Trophoblast cell (in vitro differentiated cells and primary cell): ENCODE results near the gene CFD.

ENCODE experiments used
- DNase-seq, 2 donors: peaks; one replicate each; pipeline ENCODE4 v3.0.0-alpha.2; 2016
- H2AFZ ChIP-seq: 2 replicates; pipeline ENCODE4 v1.6.1; 2013; ENCODE audit warnings: low read length, moderate library complexity, mild to moderate bottlenecking; ENCODE audit not compliant: insufficient read depth, poor library complexity
- H2AK5ac ChIP-seq: 2 replicates; pipeline ENCODE4 v1.6.1; 2013; ENCODE audit warnings: mild to moderate bottlenecking, low read length
- H2BK120ac ChIP-seq: 2 replicates; pipeline ENCODE4 v1.6.1; 2013; ENCODE audit warnings: low read length, mild to moderate bottlenecking, moderate library complexity; ENCODE audit not compliant: insufficient read depth, poor library complexity
- H2BK12ac ChIP-seq: 2 replicates; pipeline ENCODE4 v1.6.1; 2013; ENCODE audit warnings: mild to moderate bottlenecking, low read length, moderate library complexity
- H2BK5ac ChIP-seq: 2 replicates; pipeline ENCODE4 v1.6.1; 2013; ENCODE audit warnings: low read length, low read depth, moderate library complexity, mild to moderate bottlenecking; ENCODE audit not compliant: poor library complexity
- H3K14ac ChIP-seq: 2 replicates; pipeline ENCODE4 v1.6.1; 2013; ENCODE audit warnings: mild to moderate bottlenecking, low read length
- H3K18ac ChIP-seq: 2 replicates; pipeline ENCODE4 v1.6.1; 2013; ENCODE audit warnings: mild to moderate bottlenecking, low read length
- H3K23ac ChIP-seq: 2 replicates; pipeline ENCODE4 v1.6.1; 2013; ENCODE audit warnings: low read length
- H3K27ac ChIP-seq: 2 replicates; pipeline ENCODE4 v1.5.1; 2013; ENCODE audit warnings: low read depth, mild to moderate bottlenecking, inconsistent platforms, low read length, moderate library complexity
- H3K27me3 ChIP-seq: 2 replicates; pipeline ENCODE4 v1.6.1; 2013; ENCODE audit warnings: inconsistent platforms, mild to moderate bottlenecking, low read length, moderate library complexity; ENCODE audit not compliant: insufficient read depth
- H3K36me3 ChIP-seq, 2 experiments: 1 replicate in 1 of 2; 2 replicates in 1 of 2; pipeline ENCODE4 v1.6.1; 2013; ENCODE audit warnings: low read length in 2 of 2, mild to moderate bottlenecking in 2 of 2, moderate library complexity in 1 of 2; ENCODE audit not compliant: insufficient read depth in 2 of 2, control insufficient read depth in 1 of 2
- H3K4ac ChIP-seq: 2 replicates; pipeline ENCODE4 v1.6.1; 2013; ENCODE audit warnings: low read depth, mild to moderate bottlenecking, low read length, moderate library complexity
- H3K4me1 ChIP-seq, 2 experiments: 1 replicate in 1 of 2; 2 replicates in 1 of 2; pipeline ENCODE4 v1.6.1; 2013; ENCODE audit warnings: low read length in 2 of 2, mild to moderate bottlenecking in 2 of 2, moderate library complexity in 1 of 2; ENCODE audit not compliant: insufficient read depth in 2 of 2, control insufficient read depth in 1 of 2
- H3K4me2 ChIP-seq: 2 replicates; pipeline ENCODE4 v1.6.1; 2013; ENCODE audit warnings: inconsistent platforms, mild to moderate bottlenecking, low read length, moderate library complexity
- H3K4me3 ChIP-seq: 2 replicates; pipeline ENCODE4 v1.5.1; 2013; ENCODE audit warnings: mild to moderate bottlenecking, low read depth, low read length, inconsistent platforms
- H3K79me1 ChIP-seq: one replicate; pipeline ENCODE4 v1.6.1; 2013; ENCODE audit warnings: low read length
- H3K79me2 ChIP-seq: 2 replicates; pipeline ENCODE4 v1.6.1; 2013; ENCODE audit warnings: low read length, mild to moderate bottlenecking; ENCODE audit not compliant: control insufficient read depth, insufficient read depth, poor library complexity
- H3K9ac ChIP-seq: 2 replicates; pipeline ENCODE4 v1.6.1; 2013; ENCODE audit warnings: mild to moderate bottlenecking, low read length
- H3K9me3 ChIP-seq: 2 replicates; pipeline ENCODE4 v1.6.1; 2013; ENCODE audit warnings: low read depth, mild to moderate bottlenecking, control low read depth, inconsistent platforms, low read length; ENCODE audit not compliant: insufficient read depth
- H4K12ac ChIP-seq: 2 replicates; pipeline ENCODE4 v1.6.1; 2013; ENCODE audit warnings: low read depth, mild to moderate bottlenecking, low read length, moderate library complexity
- H4K8ac ChIP-seq: 2 replicates; pipeline ENCODE4 v1.6.1; 2013; ENCODE audit warnings: low read depth, mild to moderate bottlenecking, low read length, moderate library complexity
- H4K91ac ChIP-seq: one replicate; pipeline ENCODE4 v1.6.1; 2013; ENCODE audit warnings: low read depth, mild to moderate bottlenecking, low read length, moderate library complexity
- WGBS: extraction: QIAGEN DNeasy Blood & Tissue Kit; methylation state at CpG from one replicate; pipeline ENCODE4 v1.1.7; 2013; ENCODE audit warnings: missing lambda C conversion rate; ENCODE audit not compliant: insufficient read length, insufficient coverage; ENCODE audit errors: extremely low coverage; 5-methylcytosine and 5-hydroxymethylcytosine counted together

CFD gene

DNA sequence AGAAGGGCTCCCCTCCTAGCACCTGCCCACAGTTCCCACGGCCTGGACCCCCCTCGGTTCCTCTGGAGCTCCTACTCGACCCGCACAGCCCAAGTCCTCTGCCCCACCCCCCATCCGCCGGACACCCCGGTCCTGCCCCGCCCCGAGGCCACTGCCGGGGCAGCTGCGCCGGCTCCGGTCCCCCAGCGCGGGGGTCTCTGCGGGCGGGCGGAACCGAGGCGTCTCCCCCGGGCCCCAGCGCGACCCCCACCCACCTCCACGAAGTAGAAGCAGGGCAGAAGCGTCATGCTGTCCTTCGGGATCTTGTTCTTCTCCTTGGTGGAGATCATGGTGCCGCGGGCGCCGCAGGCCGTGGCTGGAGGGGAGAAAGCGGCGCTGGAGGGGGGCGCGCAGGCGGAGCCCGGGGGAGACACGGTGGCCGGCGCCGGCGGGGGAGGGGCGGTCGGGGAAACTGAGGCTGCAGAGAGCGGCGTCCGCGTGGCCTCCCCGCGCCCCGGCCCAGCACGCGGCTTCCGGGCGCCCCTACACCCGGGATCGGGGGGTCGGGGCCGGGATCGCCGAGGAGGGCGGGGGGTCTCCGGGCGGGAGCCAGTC, 38.1 kb upstream of the CFD start:
- no peak overlapping the region for H2BK5ac ChIP-seq
- H3K4me1 ChIP-seq, result peaks cover 6% of the 10 kb centered on the region in 2 experiments
- no peak overlapping the region for H3K27ac ChIP-seq
- H3K9ac ChIP-seq, result no peak overlapping the region
- peak overlapping the region; percentile 77 for H3K4me2 ChIP-seq
- DNase-seq, result no peak
- H3K4ac ChIP-seq, result no peak overlapping the region
- no peak overlapping the region for H2BK120ac ChIP-seq
- no CpG with 5 or more reads among the region's 64 CpGs for WGBS
- H4K8ac ChIP-seq, result peak overlapping the region; percentile 76
- peak overlapping the region; percentile 70 for H3K4me3 ChIP-seq
- peaks cover 0 to 3% of the 10 kb centered on the region in 2 experiments for H3K36me3 ChIP-seq
- H3K23ac ChIP-seq, result no peak overlapping the region
- H2BK12ac ChIP-seq, result no peak overlapping the region
- peak overlapping the region; percentile 53 for H4K91ac ChIP-seq
- no peak overlapping the region for H2AK5ac ChIP-seq
- H3K18ac ChIP-seq, result peak overlapping the region; percentile 84
- H3K14ac ChIP-seq, result peak overlapping the region; percentile 48
- H4K12ac ChIP-seq, result peak overlapping the region; percentile 35
- no peaks in the 10 kb centered on the region for H3K27me3 ChIP-seq
- H3K79me2 ChIP-seq, result no peaks in the 10 kb centered on the region
- H2AFZ ChIP-seq, result peak overlapping the region; percentile 23
- peaks cover 7% of the 10 kb centered on the region for H3K79me1 ChIP-seq
- H3K9me3 ChIP-seq, result no peaks in the 10 kb centered on the region

DNA sequence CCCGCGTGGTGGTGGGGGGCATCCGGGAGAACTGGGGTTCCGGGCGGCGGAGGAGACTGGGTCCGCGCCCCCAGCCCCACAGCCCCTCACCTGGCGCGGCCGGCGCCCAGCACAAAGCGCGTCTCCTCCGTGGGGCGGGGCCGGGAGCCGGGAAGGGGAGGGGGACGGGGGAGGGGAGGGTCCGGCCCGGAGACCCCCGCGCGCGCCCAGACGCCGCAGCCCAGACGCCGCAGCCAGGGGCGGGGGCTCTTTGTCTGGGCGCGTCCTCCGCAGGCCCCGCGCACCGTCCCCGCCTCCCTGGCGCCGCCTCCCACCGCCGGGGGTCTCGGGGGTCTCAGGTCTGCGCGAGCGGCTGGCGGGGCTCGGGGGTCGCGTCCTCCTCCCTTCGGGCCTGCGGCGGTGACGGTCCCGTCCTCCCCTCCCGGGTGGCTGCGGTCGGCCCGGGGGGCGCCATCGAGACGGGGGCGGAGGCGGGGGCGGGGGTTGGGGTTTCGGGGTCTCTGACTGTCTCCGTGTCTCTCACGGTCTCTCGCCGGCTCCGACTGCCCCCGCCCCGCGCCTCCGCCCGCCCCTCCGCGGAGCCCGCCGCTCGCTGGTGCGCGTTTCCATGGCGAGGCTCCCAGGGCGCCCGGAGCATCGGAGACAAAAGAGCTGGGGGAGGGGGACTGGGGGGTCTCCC, 37.5 kb upstream of the CFD start, which contains the start of gene PLPPR3:
PLPPR3 (minus strand) TSS at position 131 of the 679 bp plus-strand sequence. CDS start 396 bp downstream, outside the sequence.
- peak within 1 kb of the TSS; percentile 85 for H3K14ac ChIP-seq
- peaks cover 6% of the 10 kb centered on the region in 2 experiments for H3K4me1 ChIP-seq
- peak within 1 kb of the TSS; percentile 55 for H4K12ac ChIP-seq
- no peak within 1 kb of the TSS for H2BK120ac ChIP-seq
- H3K4me2 ChIP-seq, result peak within 1 kb of the TSS; percentile 77
- peak within 1 kb of the TSS; percentile 79 for H2AFZ ChIP-seq
- DNase-seq, result no peak
- peak within 1 kb of the TSS; percentile 96 for H3K18ac ChIP-seq
- H3K9me3 ChIP-seq, result no peaks in the 10 kb centered on the region
- H3K79me2 ChIP-seq, result no peaks in the 10 kb centered on the region
- H3K36me3 ChIP-seq, result no peaks in the 10 kb centered on the region
- H2BK5ac ChIP-seq, result peak within 1 kb of the TSS; percentile 74
- no CpG with 5 or more reads among the region's 86 CpGs for WGBS
- H3K27me3 ChIP-seq, result no peaks in the 10 kb centered on the region
- no peak within 1 kb of the TSS for H2BK12ac ChIP-seq
- no peak within 1 kb of the TSS for H2AK5ac ChIP-seq
- H3K27ac ChIP-seq, result no peak within 1 kb of the TSS
- H3K9ac ChIP-seq, result no peak within 1 kb of the TSS
- H4K8ac ChIP-seq, result peak within 1 kb of the TSS; percentile 91
- peak within 1 kb of the TSS; percentile 70 for H3K4me3 ChIP-seq
- H3K23ac ChIP-seq, result no peak within 1 kb of the TSS
- H4K91ac ChIP-seq, result peak within 1 kb of the TSS; percentile 84
- peaks cover 7% of the 10 kb centered on the region for H3K79me1 ChIP-seq
- H3K4ac ChIP-seq, result peak within 1 kb of the TSS; percentile 37

DNA sequence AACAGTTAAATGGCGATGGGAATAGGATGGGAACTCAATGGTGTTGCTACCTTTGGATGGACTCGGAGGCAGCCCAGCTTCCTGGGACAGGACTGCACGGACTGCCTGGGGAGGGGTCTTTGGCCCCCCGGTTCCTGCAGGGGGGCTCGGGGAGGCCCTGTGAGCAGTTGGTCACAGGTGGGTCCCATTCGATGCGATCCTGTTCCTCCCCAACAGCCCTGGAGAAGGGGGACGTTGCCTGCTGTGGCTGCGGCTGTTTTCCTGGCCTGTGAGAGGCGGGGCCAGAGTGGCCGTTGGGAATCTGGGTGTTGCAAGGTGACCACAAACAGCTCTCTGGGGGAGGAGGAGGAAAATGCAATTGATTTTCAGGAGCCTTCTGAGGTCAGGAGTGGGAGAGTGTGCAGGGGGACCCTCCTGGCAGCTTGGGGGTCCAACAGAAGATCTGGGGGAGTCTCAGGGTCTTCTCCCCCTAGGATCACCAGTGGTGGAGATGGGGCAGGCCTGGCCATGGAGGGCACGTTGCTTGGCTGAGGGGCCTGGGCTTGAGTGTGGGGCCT, 35.8 kb upstream of the CFD start:
- H3K4ac ChIP-seq, result no peak overlapping the region
- H3K9me3 ChIP-seq, result peaks cover 3% of the 10 kb centered on the region
- no CpG with 5 or more reads among the region's 12 CpGs for WGBS
- no peak overlapping the region for H4K91ac ChIP-seq
- H2AFZ ChIP-seq, result no peak overlapping the region
- H3K4me3 ChIP-seq, result no peak overlapping the region
- no peak overlapping the region for H3K9ac ChIP-seq
- H2BK120ac ChIP-seq, result no peak overlapping the region
- H3K27me3 ChIP-seq, result no peaks in the 10 kb centered on the region
- H3K18ac ChIP-seq, result no peak overlapping the region
- H2BK5ac ChIP-seq, result no peak overlapping the region
- H3K4me2 ChIP-seq, result no peak overlapping the region
- H4K8ac ChIP-seq, result no peak overlapping the region
- no peak overlapping the region for H3K14ac ChIP-seq
- peaks cover 6% of the 10 kb centered on the region in 2 experiments for H3K4me1 ChIP-seq
- H2AK5ac ChIP-seq, result no peak overlapping the region
- no peak overlapping the region for H3K23ac ChIP-seq
- H3K36me3 ChIP-seq, result no peaks in the 10 kb centered on the region
- H3K79me2 ChIP-seq, result no peaks in the 10 kb centered on the region
- H3K27ac ChIP-seq, result no peak overlapping the region
- no peak for DNase-seq
- H2BK12ac ChIP-seq, result no peak overlapping the region
- H4K12ac ChIP-seq, result no peak overlapping the region
- peaks cover 7% of the 10 kb centered on the region for H3K79me1 ChIP-seq

GRCh38 chr19:824885-825284, 34.6 kb upstream of the CFD start:
- Histone ChIP-seq H3K23ac (no peak overlapping the region), H3K79me1 (peaks cover 7% of the 10 kb centered on the region), H2BK12ac (no peak overlapping the region), H3K4me2 (no peak overlapping the region), H3K79me2 (no peaks in the 10 kb centered on the region), H3K4ac (no peak overlapping the region), H3K4me1 (peaks cover 6% of the 10 kb centered on the region in 2 experiments), H3K9me3 (peaks cover 3% of the 10 kb centered on the region), H3K4me3 (no peak overlapping the region), H3K36me3 (no peaks in the 10 kb centered on the region), H3K18ac (no peak overlapping the region), H4K91ac (no peak overlapping the region), H4K12ac (no peak overlapping the region), H3K14ac (no peak overlapping the region), H3K27me3 (no peaks in the 10 kb centered on the region), H3K9ac (no peak overlapping the region), H2AFZ (no peak overlapping the region), H3K27ac (no peak overlapping the region), H2AK5ac (no peak overlapping the region), H4K8ac (no peak overlapping the region), H2BK120ac (no peak overlapping the region), H2BK5ac (no peak overlapping the region)
- no peak for DNase-seq
- WGBS, result no CpG with 5 or more reads among the region's 15 CpGs
